ENCODE data around the gene CEP112. TPM values are rescaled to one million over a fixed set of nuclear protein-coding genes. Genes with fewer than 3 reads are reported as not detected.
"Not testable (repeated sequence)": the region's sequence is repeated elsewhere in the genome, so short reads cannot be mapped to it uniquely, and the experiment has no call there.

Gene CEP112
- polyA plus RNA-seq, 3 donors: 7.6 to 20.1 (median 12.7) TPM

- WGBS, 3 donors: 91 to 95% (median 94%) methylated on average over 1 of the region's 1 CpG
- no peak overlapping the region for H3K27ac ChIP-seq (ENCODE audit: low read depth, low read length)
These were observed 441.8 kb downstream of the CEP112 start for GRCh38 chr17:65750166-65750565.

GRCh38 chr17:65749479-65749878, 442.5 kb downstream of the CEP112 start:
- H3K27ac ChIP-seq (ENCODE audit: low read depth, low read length): no peak overlapping the region
- 83 to 93% (median 83%) methylated on average over 2 of the region's 2 CpGs for WGBS, 3 donors

GRCh38 chr17:65745241-65745640, 446.7 kb downstream of the CEP112 start:
- H3K27ac ChIP-seq (ENCODE audit: low read depth, low read length): no peak overlapping the region

- no peak overlapping the region for H3K27ac ChIP-seq (ENCODE audit: low read depth, low read length)
- WGBS, 3 donors: 43 to 67% (median 48%) methylated on average over 1 of the region's 1 CpG
These were observed 448.7 kb downstream of the CEP112 start for GRCh38 chr17:65743308-65743655.

- no peak overlapping the region for H3K27ac ChIP-seq (ENCODE audit: low read depth, low read length)
- 58 to 76% (median 68%) methylated on average over 6 of the region's 6 CpGs for WGBS, 3 donors
These were observed 449.3 kb downstream of the CEP112 start for GRCh38 chr17:65742403-65743307.

- 52 to 92% (median 85%) methylated on average over 1 of the region's 1 CpG for WGBS, 3 donors
- H3K27ac ChIP-seq (ENCODE audit: low read depth, low read length): no peak overlapping the region
These were observed 450.2 kb downstream of the CEP112 start for GRCh38 chr17:65741710-65742109.

- H3K27ac ChIP-seq (ENCODE audit: low read depth, low read length): no peak overlapping the region
These were observed 452.9 kb downstream of the CEP112 start for GRCh38 chr17:65739034-65739433.

- 97 to 99% (median 98%) methylated on average over 4 of the region's 4 CpGs for WGBS, 3 donors
- no peak overlapping the region for H3K27ac ChIP-seq (ENCODE audit: low read depth, low read length)
These were observed 454.5 kb downstream of the CEP112 start for GRCh38 chr17:65737451-65737850.

- 92 to 99% (median 93%) methylated on average over 3 of the region's 3 CpGs for WGBS, 3 donors
- H3K27ac ChIP-seq (ENCODE audit: low read depth, low read length): no peak overlapping the region
These were observed 458.6 kb downstream of the CEP112 start for GRCh38 chr17:65733314-65733713.

GRCh38 chr17:65732667-65733066, 459.3 kb downstream of the CEP112 start:
- WGBS, 3 donors: 91 to 92% (median 92%) methylated on average over 2 of the region's 2 CpGs
- not testable (repeated sequence) for H3K27ac ChIP-seq (ENCODE audit: low read depth, low read length)

GRCh38 chr17:65730711-65731169, 461.2 kb downstream of the CEP112 start:
- no peak overlapping the region for H3K27ac ChIP-seq (ENCODE audit: low read depth, low read length)
- WGBS, 3 donors: 62 to 73% (median 63%) methylated on average over 3 of the region's 3 CpGs

- H3K27ac ChIP-seq (ENCODE audit: low read depth, low read length): no peak overlapping the region
- WGBS, 3 donors: 93 to 99% (median 94%) methylated on average over 3 of the region's 3 CpGs
These were observed 462.7 kb downstream of the CEP112 start for GRCh38 chr17:65729207-65729606.

- H3K27ac ChIP-seq (ENCODE audit: low read depth, low read length): no peak overlapping the region
These were observed 464.1 kb downstream of the CEP112 start for GRCh38 chr17:65727832-65728231.

GRCh38 chr17:65727246-65727645, 464.7 kb downstream of the CEP112 start:
- no peak overlapping the region for H3K27ac ChIP-seq (ENCODE audit: low read depth, low read length)
- 65 to 90% (median 71%) methylated on average over 2 of the region's 2 CpGs for WGBS, 3 donors

More at GRCh38 chr17:65727832-65728231, 464.1 kb downstream of the CEP112 start:
- WGBS, 3 donors: 48 to 84% (median 79%) methylated on average over 2 of the region's 2 CpGs

GRCh38 chr17:65723431-65724151, 468.3 kb downstream of the CEP112 start:
- WGBS, 3 donors: 54 to 60% (median 56%) methylated on average over 5 of the region's 5 CpGs
- no peak overlapping the region for H3K27ac ChIP-seq (ENCODE audit: low read depth, low read length)

- no peak overlapping the region for H3K27ac ChIP-seq (ENCODE audit: low read depth, low read length)
- 80 to 86% (median 81%) methylated on average over 3 of the region's 3 CpGs for WGBS, 3 donors
These were observed 473.3 kb downstream of the CEP112 start for GRCh38 chr17:65718601-65719000.

GRCh38 chr17:65712383-65713267, 479.3 kb downstream of the CEP112 start:
- no peak overlapping the region for H3K27ac ChIP-seq (ENCODE audit: low read depth, low read length)
- 69 to 80% (median 75%) methylated on average over 9 of the region's 9 CpGs for WGBS, 3 donors

GRCh38 chr17:65711671-65712276, 480.2 kb downstream of the CEP112 start:
- no peak overlapping the region for H3K27ac ChIP-seq (ENCODE audit: low read depth, low read length)

More at GRCh38 chr17:65711671-65712276, 480.2 kb downstream of the CEP112 start:
- 84 to 92% (median 87%) methylated on average over 8 of the region's 8 CpGs for WGBS, 3 donors

All from adipose tissue (tissue), 3 donors.